Astrocyte (in vitro differentiated cells and primary cell): ENCODE measurements around the gene BICD1. TPM values are rescaled to one million over a fixed set of nuclear protein-coding genes. Genes with fewer than 3 reads are reported as not detected.

Source experiments
- DNase-seq: peaks from one replicate; pipeline ENCODE4 v3.0.0-alpha.2; 2010; ENCODE audit warnings: low read depth
- FAIRE-seq: peaks from 2 replicates; lab custom pipeline; 2011; peaks lifted over from hg19 to GRCh38; lab: Jason Lieb, UNC
- H2AFZ ChIP-seq: 2 replicates; pipeline ENCODE4 v1.6.0; 2012; ENCODE audit warnings: low read depth, low read length, inconsistent platforms
- H3K27ac ChIP-seq: 2 replicates; pipeline ENCODE4 v1.5.1; 2011; ENCODE audit warnings: low read depth, low read length, inconsistent platforms
- H3K27me3 ChIP-seq: 2 replicates; pipeline ENCODE4 v1.6.0; 2011; ENCODE audit warnings: low read length, inconsistent platforms; ENCODE audit not compliant: insufficient read depth
- H3K36me3 ChIP-seq: 2 replicates; pipeline ENCODE4 v1.5.1; 2011; ENCODE audit warnings: low read length, inconsistent platforms; ENCODE audit not compliant: insufficient read depth
- H3K4me1 ChIP-seq: 2 replicates; pipeline ENCODE4 v1.5.1; 2011; ENCODE audit warnings: low read length, inconsistent platforms; ENCODE audit not compliant: insufficient read depth
- H3K4me2 ChIP-seq: 2 replicates; pipeline ENCODE4 v1.6.0; 2012; ENCODE audit warnings: low read length, inconsistent platforms
- H3K4me3 ChIP-seq: 2 replicates; pipeline ENCODE4 v1.5.1; 2011; ENCODE audit warnings: low read depth, mild to moderate bottlenecking, low read length, inconsistent platforms; ENCODE audit not compliant: insufficient read depth
- H3K79me2 ChIP-seq: 2 replicates; pipeline ENCODE4 v1.6.0; 2012; ENCODE audit warnings: mild to moderate bottlenecking, low read length, inconsistent platforms; ENCODE audit not compliant: insufficient read depth
- H3K9ac ChIP-seq: 2 replicates; pipeline ENCODE4 v1.6.0; 2012; ENCODE audit warnings: mild to moderate bottlenecking, low read length, inconsistent platforms
- H3K9me3 ChIP-seq: 2 replicates; pipeline ENCODE4 v1.5.1; 2012; ENCODE audit warnings: low read depth, mild to moderate bottlenecking, low read length, inconsistent platforms; ENCODE audit not compliant: insufficient read depth
- H4K20me1 ChIP-seq: 2 replicates; pipeline ENCODE4 v1.6.0; 2012; ENCODE audit warnings: low read length, inconsistent platforms; ENCODE audit not compliant: insufficient read depth
- H3K27ac Mint-ChIP-seq: one replicate; pipeline ENCODE4 v1.8.0; 2021; ENCODE audit warnings: mild to moderate bottlenecking, mixed read lengths; ENCODE audit not compliant: unreplicated experiment
- H3K27me3 Mint-ChIP-seq: one replicate; pipeline ENCODE4 v1.8.0; 2021; ENCODE audit warnings: low read depth, mixed read lengths; ENCODE audit not compliant: unreplicated experiment
- H3K36me3 Mint-ChIP-seq: one replicate; pipeline ENCODE4 v1.8.0; 2021; ENCODE audit warnings: low read depth, mixed read lengths; ENCODE audit not compliant: unreplicated experiment
- H3K4me1 Mint-ChIP-seq: one replicate; pipeline ENCODE4 v1.8.0; 2021; ENCODE audit warnings: low read depth, mixed read lengths; ENCODE audit not compliant: unreplicated experiment
- H3K4me3 Mint-ChIP-seq: one replicate; pipeline ENCODE4 v1.8.0; 2021; ENCODE audit warnings: mild to moderate bottlenecking, moderate library complexity, mixed read lengths; ENCODE audit not compliant: unreplicated experiment
- H3K9me3 Mint-ChIP-seq: one replicate; pipeline ENCODE4 v1.8.0; 2021; ENCODE audit warnings: mild to moderate bottlenecking, mixed read lengths; ENCODE audit not compliant: unreplicated experiment
- EZH2 ChIP-seq: IDR thresholded peaks from 2 replicates; pipeline ENCODE4 v1.6.1; 2012; ENCODE audit warnings: mild to moderate bottlenecking, low read length, inconsistent platforms; ENCODE audit not compliant: insufficient read depth
- total RNA-seq: library from RNA; stranded (reverse); gene quantifications from 2 replicates; pipeline ENCODE4 v1.2.1, GENCODE V29; 2021
- TF ChIP-seq, protein P1 (sequence below): IDR thresholded peaks from 2 replicates; pipeline ENCODE4 v1.5.1; 2011; ENCODE audit warnings: low read depth, mild to moderate bottlenecking, inconsistent platforms, low read length, moderate library complexity; ENCODE audit not compliant: insufficient read depth

The BICD1 gene
- total RNA-seq, 1 donor from 2014 or later = 28.7 TPM

DNA sequence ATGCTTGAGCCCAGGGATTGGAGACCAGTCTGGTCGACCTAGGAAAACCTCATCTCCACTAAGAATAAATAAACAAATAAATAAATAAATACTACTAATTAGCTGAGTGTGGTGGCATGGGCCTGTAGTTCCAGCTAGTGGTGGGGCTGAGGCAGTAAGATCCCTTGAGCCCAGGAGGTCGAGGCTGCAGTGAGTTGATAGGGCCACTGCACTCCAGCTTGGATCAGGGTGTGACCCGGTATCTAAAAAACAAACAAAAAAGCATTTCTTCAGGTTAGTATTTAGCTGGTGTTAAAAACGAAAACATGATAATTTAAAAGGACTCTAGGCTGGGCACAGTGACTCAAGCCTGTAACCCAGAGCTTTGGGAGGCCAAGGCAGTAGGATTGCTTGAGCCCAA is 291.5 kb downstream of the BICD1 start:
- Mint-ChIP-seq H3K27me3 (peaks cover 2% of the 10 kb centered on the region), H3K4me1 (peaks cover 4% of the 10 kb centered on the region), H3K4me3 (no peak overlapping the region), H3K36me3 (peaks cover 3% of the 10 kb centered on the region), H3K9me3 (no peaks in the 10 kb centered on the region), H3K27ac (no peak overlapping the region)
- Histone ChIP-seq H3K9me3 (no peaks in the 10 kb centered on the region), H3K27me3 (peaks cover 9% of the 10 kb centered on the region), H3K36me3 (no peaks in the 10 kb centered on the region), H3K4me3 (no peak overlapping the region), H3K79me2 (no peaks in the 10 kb centered on the region), H4K20me1 (no peaks in the 10 kb centered on the region), H3K9ac (no peak overlapping the region), H3K4me2 (no peak overlapping the region), H3K27ac (no peak overlapping the region), H2AFZ (no peak overlapping the region), H3K4me1 (peaks cover 4% of the 10 kb centered on the region)
- TF ChIP-seq, protein P1, sequence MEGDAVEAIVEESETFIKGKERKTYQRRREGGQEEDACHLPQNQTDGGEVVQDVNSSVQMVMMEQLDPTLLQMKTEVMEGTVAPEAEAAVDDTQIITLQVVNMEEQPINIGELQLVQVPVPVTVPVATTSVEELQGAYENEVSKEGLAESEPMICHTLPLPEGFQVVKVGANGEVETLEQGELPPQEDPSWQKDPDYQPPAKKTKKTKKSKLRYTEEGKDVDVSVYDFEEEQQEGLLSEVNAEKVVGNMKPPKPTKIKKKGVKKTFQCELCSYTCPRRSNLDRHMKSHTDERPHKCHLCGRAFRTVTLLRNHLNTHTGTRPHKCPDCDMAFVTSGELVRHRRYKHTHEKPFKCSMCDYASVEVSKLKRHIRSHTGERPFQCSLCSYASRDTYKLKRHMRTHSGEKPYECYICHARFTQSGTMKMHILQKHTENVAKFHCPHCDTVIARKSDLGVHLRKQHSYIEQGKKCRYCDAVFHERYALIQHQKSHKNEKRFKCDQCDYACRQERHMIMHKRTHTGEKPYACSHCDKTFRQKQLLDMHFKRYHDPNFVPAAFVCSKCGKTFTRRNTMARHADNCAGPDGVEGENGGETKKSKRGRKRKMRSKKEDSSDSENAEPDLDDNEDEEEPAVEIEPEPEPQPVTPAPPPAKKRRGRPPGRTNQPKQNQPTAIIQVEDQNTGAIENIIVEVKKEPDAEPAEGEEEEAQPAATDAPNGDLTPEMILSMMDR = no peak
- no peak for TF ChIP-seq EZH2
- FAIRE-seq (no peak), DNase-seq (no peak)

DNA sequence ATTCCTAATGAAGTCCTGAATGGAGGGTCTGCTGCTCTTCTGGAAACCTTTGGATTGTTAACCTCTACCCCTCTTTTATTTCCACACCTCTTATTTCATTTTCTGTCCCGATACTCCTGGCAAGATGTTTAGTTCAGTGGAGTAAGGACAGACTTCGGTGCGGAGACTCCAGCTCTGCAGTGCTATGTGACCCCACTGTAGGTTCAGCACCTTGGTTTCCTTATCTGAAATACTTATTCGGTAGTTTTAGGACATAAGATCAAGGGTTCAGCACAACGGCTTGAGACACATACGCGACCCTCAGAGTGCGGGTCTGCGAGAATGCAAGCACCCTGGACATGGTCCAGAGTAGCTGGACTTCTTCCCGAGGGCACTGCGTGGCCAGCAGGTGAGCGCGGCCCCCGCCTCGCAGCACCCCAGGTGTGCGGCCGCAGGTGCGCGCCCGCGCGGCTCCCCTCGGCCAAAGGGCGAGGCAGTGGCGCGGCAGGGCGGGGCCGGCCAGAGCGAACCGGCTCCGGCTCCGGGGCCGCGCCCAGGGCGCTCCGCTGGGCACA is 292.2 kb downstream of the BICD1 start:
- Histone ChIP-seq H2AFZ (peak overlapping the region; percentile 92), H3K27me3 (peaks cover 9% of the 10 kb centered on the region), H3K4me1 (peaks cover 4% of the 10 kb centered on the region), H3K9me3 (no peaks in the 10 kb centered on the region), H3K4me2 (peak overlapping the region; percentile 95), H3K4me3 (peak overlapping the region; percentile 56), H3K36me3 (no peaks in the 10 kb centered on the region), H4K20me1 (no peaks in the 10 kb centered on the region), H3K27ac (no peak overlapping the region), H3K9ac (peak overlapping the region; percentile 39), H3K79me2 (no peaks in the 10 kb centered on the region)
- Mint-ChIP-seq H3K36me3 (peaks cover 3% of the 10 kb centered on the region), H3K4me3 (peak overlapping the region; percentile 82), H3K27ac (no peak overlapping the region), H3K27me3 (peaks cover 2% of the 10 kb centered on the region), H3K9me3 (no peaks in the 10 kb centered on the region), H3K4me1 (peaks cover 4% of the 10 kb centered on the region)
- FAIRE-seq (no peak), DNase-seq (no peak)
- no peak for TF ChIP-seq EZH2
- TF ChIP-seq, protein P1 = no peak

DNA sequence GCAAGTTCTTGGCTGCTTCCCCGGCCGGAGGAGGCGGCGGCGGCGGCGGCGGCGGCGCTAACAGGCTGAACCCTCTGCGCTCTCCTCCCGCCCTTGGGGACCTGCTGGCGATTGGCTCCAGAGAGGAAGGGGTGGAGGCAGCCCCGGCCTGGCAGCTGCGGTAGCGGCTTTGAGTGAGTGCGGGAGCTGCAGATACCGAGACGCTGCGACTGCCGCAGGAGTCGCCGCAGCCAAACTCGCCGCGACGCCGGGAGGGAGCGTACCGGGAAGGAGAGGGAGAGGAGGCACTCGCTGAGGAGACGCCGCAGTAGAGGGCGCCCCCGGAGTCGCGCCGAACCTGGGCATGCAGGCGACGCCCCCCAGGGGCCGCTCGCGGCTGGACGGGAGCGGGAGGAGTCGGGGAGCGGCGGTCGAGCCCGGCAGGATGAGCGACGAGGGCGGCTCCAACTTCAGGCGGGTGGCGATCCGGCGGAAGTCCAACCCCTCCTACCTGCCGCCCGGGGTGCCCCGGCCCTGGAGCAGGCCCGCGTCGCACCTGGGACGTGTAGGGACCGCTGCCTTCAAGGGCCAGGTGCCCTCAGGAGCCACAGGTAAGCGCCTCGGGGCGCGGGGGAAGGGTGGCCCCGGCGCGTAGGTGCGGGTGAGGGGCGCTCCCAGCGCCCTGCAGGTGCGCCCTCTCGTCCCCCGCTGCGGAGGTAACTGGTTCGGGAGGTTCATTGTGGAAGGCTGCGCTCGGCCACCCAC is 292.9 kb downstream of the BICD1 start, which contains the start of gene FGD4:
Gene FGD4 (plus strand): TSS at position 189 of the 744 bp plus-strand sequence.
- no peaks in the 10 kb centered on the region for H3K36me3 ChIP-seq
- H2AFZ ChIP-seq = peak within 1 kb of the TSS; percentile 92
- peak within 1 kb of the TSS; percentile 39 for H3K9ac ChIP-seq
- H3K79me2 ChIP-seq = no peaks in the 10 kb centered on the region
- peak within 1 kb of the TSS; percentile 56 for H3K4me3 ChIP-seq
- no peak within 1 kb of the TSS for H3K27ac ChIP-seq
- H3K9me3 Mint-ChIP-seq = no peaks in the 10 kb centered on the region
- peak within 1 kb of the TSS; percentile 95 for H3K4me2 ChIP-seq
- peaks cover 2% of the 10 kb centered on the region for H3K27me3 Mint-ChIP-seq
- TF ChIP-seq, protein P1 = peak; percentile 12
- peak; percentile 81 for TF ChIP-seq EZH2
- peak; percentile 70 for DNase-seq
- H3K4me1 ChIP-seq = peaks cover 4% of the 10 kb centered on the region
- peaks cover 9% of the 10 kb centered on the region for H3K27me3 ChIP-seq
- H3K9me3 ChIP-seq = no peaks in the 10 kb centered on the region
- H3K4me3 Mint-ChIP-seq = peak within 1 kb of the TSS; percentile 94
- no peaks in the 10 kb centered on the region for H4K20me1 ChIP-seq
- H3K36me3 Mint-ChIP-seq = peaks cover 3% of the 10 kb centered on the region
- peaks cover 4% of the 10 kb centered on the region for H3K4me1 Mint-ChIP-seq
- peak within 1 kb of the TSS; percentile 85 for H3K27ac Mint-ChIP-seq
- no peak for FAIRE-seq
